Transverse colon (tissue), 4 donors: ENCODE measurements around the gene KMT2D.

Experiments used
- POLR2A ChIP-seq: fragments of 450-650 bp; IDR thresholded peaks from one replicate; pipeline ENCODE4 v1.6.1; 2016; ENCODE audit warnings: antibody characterized with exemption, mild to moderate bottlenecking, moderate library complexity
- POLR2AphosphoS5 ChIP-seq, 3 donors: sonication (generic); formaldehyde crosslinking; IDR thresholded peaks; one replicate each; pipeline ENCODE4 v1.6.1; 2016; ENCODE audit warnings: antibody characterized with exemption in 3 of 3
- TF ChIP-seq, protein P1 (sequence below), 5 experiments: fragments of 200-600 bp in 3 of 5; fragments of 450-650 bp in 2 of 5; sonication (generic) in 3 of 5; IDR thresholded peaks; 1 replicate in 2 of 5; 2 replicates in 3 of 5; pipeline ENCODE4 v1.5.1; 2016 to 2017; ENCODE audit warnings: antibody characterized with exemption in 5 of 5, inconsistent platforms in 3 of 5, mild to moderate bottlenecking in 2 of 5, moderate library complexity in 1 of 5

GRCh38 chr12:49061157-49061650 is 610 bp upstream of the KMT2D start:
- TF ChIP-seq, protein P1, sequence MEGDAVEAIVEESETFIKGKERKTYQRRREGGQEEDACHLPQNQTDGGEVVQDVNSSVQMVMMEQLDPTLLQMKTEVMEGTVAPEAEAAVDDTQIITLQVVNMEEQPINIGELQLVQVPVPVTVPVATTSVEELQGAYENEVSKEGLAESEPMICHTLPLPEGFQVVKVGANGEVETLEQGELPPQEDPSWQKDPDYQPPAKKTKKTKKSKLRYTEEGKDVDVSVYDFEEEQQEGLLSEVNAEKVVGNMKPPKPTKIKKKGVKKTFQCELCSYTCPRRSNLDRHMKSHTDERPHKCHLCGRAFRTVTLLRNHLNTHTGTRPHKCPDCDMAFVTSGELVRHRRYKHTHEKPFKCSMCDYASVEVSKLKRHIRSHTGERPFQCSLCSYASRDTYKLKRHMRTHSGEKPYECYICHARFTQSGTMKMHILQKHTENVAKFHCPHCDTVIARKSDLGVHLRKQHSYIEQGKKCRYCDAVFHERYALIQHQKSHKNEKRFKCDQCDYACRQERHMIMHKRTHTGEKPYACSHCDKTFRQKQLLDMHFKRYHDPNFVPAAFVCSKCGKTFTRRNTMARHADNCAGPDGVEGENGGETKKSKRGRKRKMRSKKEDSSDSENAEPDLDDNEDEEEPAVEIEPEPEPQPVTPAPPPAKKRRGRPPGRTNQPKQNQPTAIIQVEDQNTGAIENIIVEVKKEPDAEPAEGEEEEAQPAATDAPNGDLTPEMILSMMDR (IDR thresholded peaks at IDR 0.05), result no peak
- TF ChIP-seq POLR2A, result no peak
- no peak for TF ChIP-seq POLR2AphosphoS5 (IDR thresholded peaks at IDR 0.05)
